Esophagus muscularis mucosa (tissue), 4 donors: ENCODE measurements around the gene PLXNA1.

ENCODE experiments used
- EP300 ChIP-seq: sonication (generic); formaldehyde crosslinking; IDR thresholded peaks from one replicate; pipeline ENCODE4 v1.6.1; 2017; ENCODE audit warnings: antibody characterized with exemption
- POLR2A ChIP-seq: fragments of 450-650 bp; IDR thresholded peaks from one replicate; pipeline ENCODE4 v1.6.1; 2017; ENCODE audit warnings: antibody characterized with exemption, moderate library complexity, mild to moderate bottlenecking, low read depth
- TF ChIP-seq, protein P1 (sequence below), 3 experiments: fragments of 200-600 bp in 2 of 3; fragments of 450-650 bp in 1 of 3; sonication (generic) in 2 of 3; IDR thresholded peaks; one replicate each; pipeline ENCODE4 v1.5.1; 2017 to 2019; ENCODE audit warnings: antibody characterized with exemption in 3 of 3, mild to moderate bottlenecking in 2 of 3, moderate library complexity in 1 of 3

DNA sequence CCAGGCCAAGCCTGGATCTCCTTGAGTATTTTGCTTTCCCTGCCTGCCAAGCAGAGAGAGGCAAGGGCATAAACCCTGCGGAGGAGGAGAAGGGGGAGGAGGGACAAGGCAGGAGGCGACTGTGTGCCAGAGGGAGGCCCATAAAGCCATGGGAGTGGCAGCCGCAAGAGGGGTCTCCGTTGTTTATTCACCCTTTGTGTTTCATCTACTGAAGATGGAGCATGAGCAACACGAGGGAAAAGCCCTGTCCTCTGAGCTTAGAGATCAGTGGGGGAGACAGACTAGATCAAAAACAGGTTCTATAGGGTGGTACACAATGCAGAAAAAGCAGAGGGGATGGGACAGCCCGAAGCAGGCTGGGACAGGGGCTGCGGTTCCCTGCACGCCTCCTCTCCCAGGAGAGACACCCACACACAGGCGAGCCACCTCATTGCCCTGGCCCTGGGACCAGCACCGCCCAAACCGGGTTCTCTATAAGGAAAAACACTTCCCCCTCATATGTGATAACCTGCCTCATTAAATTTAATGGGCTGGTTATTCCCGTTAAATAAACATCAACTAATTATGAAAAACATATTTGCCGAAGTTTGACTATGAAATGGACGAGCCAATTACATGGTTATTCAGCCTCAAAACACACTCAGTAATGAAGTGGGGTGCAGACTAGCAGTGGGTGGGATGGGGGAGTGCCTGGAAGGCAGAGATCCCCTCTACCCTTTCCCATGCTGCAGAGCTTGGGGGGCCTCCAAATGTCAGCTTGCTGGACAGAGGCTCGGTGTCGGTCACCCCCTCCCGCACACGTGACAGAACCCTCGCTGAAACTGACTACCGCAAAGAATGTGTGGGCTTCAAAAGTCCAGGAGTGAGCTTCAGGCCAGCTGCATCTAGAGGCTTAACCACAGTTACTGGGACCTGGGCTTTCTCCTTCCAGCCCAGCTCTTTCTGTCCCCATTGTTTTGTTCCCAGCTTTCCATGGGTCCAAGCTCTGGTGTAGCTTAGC, 14.2 kb upstream of the PLXNA1 start:
- TF ChIP-seq, protein P1, sequence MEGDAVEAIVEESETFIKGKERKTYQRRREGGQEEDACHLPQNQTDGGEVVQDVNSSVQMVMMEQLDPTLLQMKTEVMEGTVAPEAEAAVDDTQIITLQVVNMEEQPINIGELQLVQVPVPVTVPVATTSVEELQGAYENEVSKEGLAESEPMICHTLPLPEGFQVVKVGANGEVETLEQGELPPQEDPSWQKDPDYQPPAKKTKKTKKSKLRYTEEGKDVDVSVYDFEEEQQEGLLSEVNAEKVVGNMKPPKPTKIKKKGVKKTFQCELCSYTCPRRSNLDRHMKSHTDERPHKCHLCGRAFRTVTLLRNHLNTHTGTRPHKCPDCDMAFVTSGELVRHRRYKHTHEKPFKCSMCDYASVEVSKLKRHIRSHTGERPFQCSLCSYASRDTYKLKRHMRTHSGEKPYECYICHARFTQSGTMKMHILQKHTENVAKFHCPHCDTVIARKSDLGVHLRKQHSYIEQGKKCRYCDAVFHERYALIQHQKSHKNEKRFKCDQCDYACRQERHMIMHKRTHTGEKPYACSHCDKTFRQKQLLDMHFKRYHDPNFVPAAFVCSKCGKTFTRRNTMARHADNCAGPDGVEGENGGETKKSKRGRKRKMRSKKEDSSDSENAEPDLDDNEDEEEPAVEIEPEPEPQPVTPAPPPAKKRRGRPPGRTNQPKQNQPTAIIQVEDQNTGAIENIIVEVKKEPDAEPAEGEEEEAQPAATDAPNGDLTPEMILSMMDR (IDR thresholded peaks at IDR 0.05) = no peak
- TF ChIP-seq POLR2A (no peak), EP300 (no peak)
